Neural progenitor cell (in vitro differentiated cells): ENCODE data around the gene ZNF32.
"Not testable (repeated sequence)": the region's sequence is repeated elsewhere in the genome, so short reads cannot be mapped to it uniquely, and the experiment has no call there.

Experiments used
- EZH2 ChIP-seq: fragments of 200-600 bp; sonication (generic); IDR thresholded peaks from 2 replicates; pipeline ENCODE4 v1.6.1; 2017; ENCODE audit warnings: antibody characterized with exemption, mild to moderate bottlenecking, moderate library complexity
- EZH2phosphoT487 ChIP-seq: fragments of 200-600 bp; sonication (generic); IDR thresholded peaks from 2 replicates; pipeline ENCODE4 v1.6.1; 2017; ENCODE audit warnings: antibody characterized with exemption
- TF ChIP-seq, protein P1 (sequence below): fragments of 200-600 bp; sonication (generic); IDR thresholded peaks from 2 replicates; pipeline ENCODE4 v1.5.1; 2017; ENCODE audit warnings: antibody characterized with exemption, mild to moderate bottlenecking

- not testable (repeated sequence) for TF ChIP-seq EZH2, EZH2phosphoT487
- TF ChIP-seq, protein P1, sequence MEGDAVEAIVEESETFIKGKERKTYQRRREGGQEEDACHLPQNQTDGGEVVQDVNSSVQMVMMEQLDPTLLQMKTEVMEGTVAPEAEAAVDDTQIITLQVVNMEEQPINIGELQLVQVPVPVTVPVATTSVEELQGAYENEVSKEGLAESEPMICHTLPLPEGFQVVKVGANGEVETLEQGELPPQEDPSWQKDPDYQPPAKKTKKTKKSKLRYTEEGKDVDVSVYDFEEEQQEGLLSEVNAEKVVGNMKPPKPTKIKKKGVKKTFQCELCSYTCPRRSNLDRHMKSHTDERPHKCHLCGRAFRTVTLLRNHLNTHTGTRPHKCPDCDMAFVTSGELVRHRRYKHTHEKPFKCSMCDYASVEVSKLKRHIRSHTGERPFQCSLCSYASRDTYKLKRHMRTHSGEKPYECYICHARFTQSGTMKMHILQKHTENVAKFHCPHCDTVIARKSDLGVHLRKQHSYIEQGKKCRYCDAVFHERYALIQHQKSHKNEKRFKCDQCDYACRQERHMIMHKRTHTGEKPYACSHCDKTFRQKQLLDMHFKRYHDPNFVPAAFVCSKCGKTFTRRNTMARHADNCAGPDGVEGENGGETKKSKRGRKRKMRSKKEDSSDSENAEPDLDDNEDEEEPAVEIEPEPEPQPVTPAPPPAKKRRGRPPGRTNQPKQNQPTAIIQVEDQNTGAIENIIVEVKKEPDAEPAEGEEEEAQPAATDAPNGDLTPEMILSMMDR: not testable (repeated sequence)
Measured at GRCh38 chr10:43601576-43601975, 47.1 kb downstream of the ZNF32 start.
